Measurements from ENCODE around the gene FOXJ1. TPM values are rescaled to one million over a fixed set of nuclear protein-coding genes. Genes with fewer than 3 reads are reported as not detected.

Gene FOXJ1
- total and polyA plus RNA-seq, 2 of the 13 experiments (the other 11 are each of a cell fraction or from before 2014, with no cell fraction given) = 0.98 to 1.6 TPM

DNA sequence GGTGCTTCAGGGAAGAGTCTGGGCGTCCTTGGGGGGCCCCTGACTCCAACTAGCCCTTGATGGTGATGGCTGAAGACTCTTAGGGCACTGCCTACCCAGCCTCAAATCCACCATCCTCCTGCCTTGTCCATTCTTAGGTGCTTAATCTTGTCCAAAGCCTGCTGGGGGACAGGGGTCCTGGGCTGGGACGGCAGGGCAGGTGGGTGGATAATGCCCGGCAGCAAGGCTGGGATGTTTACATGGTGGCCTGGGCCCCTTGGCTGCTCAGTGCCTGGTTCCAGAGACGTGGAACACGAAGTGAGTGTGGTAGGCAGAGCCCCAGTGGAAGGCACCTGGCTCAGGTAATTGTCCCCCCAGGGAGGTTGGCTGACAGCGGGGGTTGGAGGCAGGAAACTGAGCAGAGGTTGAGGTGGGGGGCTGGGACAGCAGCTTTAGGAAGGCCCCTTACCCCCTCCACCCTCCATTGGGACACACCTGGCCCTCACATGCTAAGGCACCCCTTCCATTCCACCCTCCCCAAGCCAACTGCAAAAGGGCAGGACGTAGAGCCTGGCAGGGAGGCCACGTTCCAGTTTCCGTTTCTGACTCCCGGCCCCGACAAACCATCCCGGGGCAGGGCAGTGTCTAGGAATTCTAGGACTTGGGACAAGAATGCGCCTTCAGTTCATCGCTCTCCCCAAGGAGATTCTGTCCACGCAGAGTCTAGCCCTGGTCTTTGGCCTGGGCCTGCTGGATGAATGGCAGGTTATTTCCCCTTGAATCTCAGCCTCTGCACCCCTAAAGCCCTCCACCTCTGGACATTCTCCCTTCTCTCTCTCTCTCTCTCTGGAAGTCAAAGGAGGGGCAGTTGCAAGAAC is 1.9 kb downstream of the FOXJ1 start (continued):
- TF ChIP-seq, protein P1, sequence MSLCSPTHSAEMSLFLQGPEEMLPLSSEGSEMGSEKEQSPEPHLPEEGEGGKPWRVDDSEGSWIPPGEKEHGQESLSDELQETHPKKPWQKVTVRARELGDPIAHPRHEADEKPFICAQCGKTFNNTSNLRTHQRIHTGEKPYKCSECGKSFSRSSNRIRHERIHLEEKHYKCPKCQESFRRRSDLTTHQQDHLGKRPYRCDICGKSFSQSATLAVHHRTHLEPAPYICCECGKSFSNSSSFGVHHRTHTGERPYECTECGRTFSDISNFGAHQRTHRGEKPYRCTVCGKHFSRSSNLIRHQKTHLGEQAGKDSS (CRISPR knock-in tag; IDR thresholded peaks at IDR 0.05; ENCODE audit: borderline replicate concordance, low read depth) = 0 out of 2 replicates have a peak, but pooled peaks have one; percentile 4
- TF ChIP-seq TAF1 (CRISPR knock-in tag; IDR thresholded peaks at IDR 0.05) (no peak), MXI1 (IDR thresholded peaks at IDR 0.05; ENCODE audit: borderline replicate concordance, low read depth, low read length) (no peak), ZBTB20 (CRISPR knock-in tag; IDR thresholded peaks at IDR 0.05; ENCODE audit: borderline replicate concordance, low read depth) (no peak), ZNF207 (IDR thresholded peaks at IDR 0.05; ENCODE audit: borderline replicate concordance) (no peak), ZNF605 (CRISPR knock-in tag; IDR thresholded peaks at IDR 0.05) (peak; percentile 1; the same call in 1 of the 2 replicates), ZFP36L2 (CRISPR knock-in tag; IDR thresholded peaks at IDR 0.05) (no peak), TARDBP (CRISPR knock-in tag; IDR thresholded peaks at IDR 0.05) (no peak), ZNF430 (CRISPR knock-in tag; IDR thresholded peaks at IDR 0.05) (peak; percentile 13; the same call in 1 of the 2 replicates), NCOA5 (CRISPR knock-in tag; IDR thresholded peaks at IDR 0.05) (peak; percentile 29; the same call in 1 of the 2 replicates), ZNF747 (CRISPR knock-in tag; IDR thresholded peaks at IDR 0.05; ENCODE audit: borderline replicate concordance) (peak; percentile 32; the same call in 1 of the 2 replicates), TBX3 (IDR thresholded peaks at IDR 0.05; ENCODE audit: borderline replicate concordance) (no peak), NCOR1 (IDR thresholded peaks at IDR 0.05; ENCODE audit: borderline replicate concordance, low read length) (no peak), CERS6 (CRISPR knock-in tag; IDR thresholded peaks at IDR 0.05) (no peak), ONECUT2 (CRISPR knock-in tag; IDR thresholded peaks at IDR 0.05) (no peak), NFKB2 (CRISPR knock-in tag; IDR thresholded peaks at IDR 0.05; ENCODE audit: borderline replicate concordance) (no peak), HES4 (CRISPR knock-in tag; IDR thresholded peaks at IDR 0.05; ENCODE audit: borderline replicate concordance) (no peak), IKZF4 (CRISPR knock-in tag; IDR thresholded peaks at IDR 0.05; ENCODE audit: borderline replicate concordance, low read depth, not compliant biosample characterization) (no peak), ZSCAN9 (CRISPR knock-in tag; IDR thresholded peaks at IDR 0.05; ENCODE audit: borderline replicate concordance) (no peak)
- TF ChIP-seq, protein P2, sequence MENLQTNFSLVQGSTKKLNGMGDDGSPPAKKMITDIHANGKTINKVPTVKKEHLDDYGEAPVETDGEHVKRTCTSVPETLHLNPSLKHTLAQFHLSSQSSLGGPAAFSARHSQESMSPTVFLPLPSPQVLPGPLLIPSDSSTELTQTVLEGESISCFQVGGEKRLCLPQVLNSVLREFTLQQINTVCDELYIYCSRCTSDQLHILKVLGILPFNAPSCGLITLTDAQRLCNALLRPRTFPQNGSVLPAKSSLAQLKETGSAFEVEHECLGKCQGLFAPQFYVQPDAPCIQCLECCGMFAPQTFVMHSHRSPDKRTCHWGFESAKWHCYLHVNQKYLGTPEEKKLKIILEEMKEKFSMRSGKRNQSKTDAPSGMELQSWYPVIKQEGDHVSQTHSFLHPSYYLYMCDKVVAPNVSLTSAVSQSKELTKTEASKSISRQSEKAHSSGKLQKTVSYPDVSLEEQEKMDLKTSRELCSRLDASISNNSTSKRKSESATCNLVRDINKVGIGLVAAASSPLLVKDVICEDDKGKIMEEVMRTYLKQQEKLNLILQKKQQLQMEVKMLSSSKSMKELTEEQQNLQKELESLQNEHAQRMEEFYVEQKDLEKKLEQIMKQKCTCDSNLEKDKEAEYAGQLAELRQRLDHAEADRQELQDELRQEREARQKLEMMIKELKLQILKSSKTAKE (CRISPR knock-in tag; IDR thresholded peaks at IDR 0.05; ENCODE audit: borderline replicate concordance) = peak; percentile 6; the same call in 1 of the 2 replicates
- TF ChIP-seq, protein P3, sequence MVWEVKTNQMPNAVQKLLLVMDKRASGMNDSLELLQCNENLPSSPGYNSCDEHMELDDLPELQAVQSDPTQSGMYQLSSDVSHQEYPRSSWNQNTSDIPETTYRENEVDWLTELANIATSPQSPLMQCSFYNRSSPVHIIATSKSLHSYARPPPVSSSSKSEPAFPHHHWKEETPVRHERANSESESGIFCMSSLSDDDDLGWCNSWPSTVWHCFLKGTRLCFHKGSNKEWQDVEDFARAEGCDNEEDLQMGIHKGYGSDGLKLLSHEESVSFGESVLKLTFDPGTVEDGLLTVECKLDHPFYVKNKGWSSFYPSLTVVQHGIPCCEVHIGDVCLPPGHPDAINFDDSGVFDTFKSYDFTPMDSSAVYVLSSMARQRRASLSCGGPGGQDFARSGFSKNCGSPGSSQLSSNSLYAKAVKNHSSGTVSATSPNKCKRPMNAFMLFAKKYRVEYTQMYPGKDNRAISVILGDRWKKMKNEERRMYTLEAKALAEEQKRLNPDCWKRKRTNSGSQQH (CRISPR knock-in tag; IDR thresholded peaks at IDR 0.05; ENCODE audit: low read depth) = peak; percentile 2; the same call in 1 of the 2 replicates
- TF ChIP-seq, protein P4, sequence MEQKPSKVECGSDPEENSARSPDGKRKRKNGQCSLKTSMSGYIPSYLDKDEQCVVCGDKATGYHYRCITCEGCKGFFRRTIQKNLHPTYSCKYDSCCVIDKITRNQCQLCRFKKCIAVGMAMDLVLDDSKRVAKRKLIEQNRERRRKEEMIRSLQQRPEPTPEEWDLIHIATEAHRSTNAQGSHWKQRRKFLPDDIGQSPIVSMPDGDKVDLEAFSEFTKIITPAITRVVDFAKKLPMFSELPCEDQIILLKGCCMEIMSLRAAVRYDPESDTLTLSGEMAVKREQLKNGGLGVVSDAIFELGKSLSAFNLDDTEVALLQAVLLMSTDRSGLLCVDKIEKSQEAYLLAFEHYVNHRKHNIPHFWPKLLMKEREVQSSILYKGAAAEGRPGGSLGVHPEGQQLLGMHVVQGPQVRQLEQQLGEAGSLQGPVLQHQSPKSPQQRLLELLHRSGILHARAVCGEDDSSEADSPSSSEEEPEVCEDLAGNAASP (CRISPR knock-in tag; IDR thresholded peaks at IDR 0.05; ENCODE audit: borderline replicate concordance) = no peak
